ENCODE measurements around the gene ERBB4.

Gene ERBB4

GRCh38 chr2:212135739-212136138 is 402.9 kb downstream of the ERBB4 start:
- peak; percentile 0 to 5 for DNase-seq (ENCODE audit: low read depth in 2 of 2)
- no peak overlapping the region for H3K4me3 ChIP-seq (replicated peaks in 1 of 2; ENCODE audit: low read depth in 2 of 2, low read length in 2 of 2)
- TF ChIP-seq CTCF (IDR thresholded peaks at IDR 0.05; ENCODE audit: low read depth, low read length): no peak

- no peak for DNase-seq (ENCODE audit: low read depth in 2 of 2)
- H3K4me3 ChIP-seq (replicated peaks in 1 of 2; ENCODE audit: low read depth in 2 of 2, low read length in 2 of 2): no peak overlapping the region
- TF ChIP-seq CTCF (IDR thresholded peaks at IDR 0.05; ENCODE audit: low read depth, low read length): no peak
These were observed 405.3 kb downstream of the ERBB4 start for GRCh38 chr2:212133337-212133736.

DNA sequence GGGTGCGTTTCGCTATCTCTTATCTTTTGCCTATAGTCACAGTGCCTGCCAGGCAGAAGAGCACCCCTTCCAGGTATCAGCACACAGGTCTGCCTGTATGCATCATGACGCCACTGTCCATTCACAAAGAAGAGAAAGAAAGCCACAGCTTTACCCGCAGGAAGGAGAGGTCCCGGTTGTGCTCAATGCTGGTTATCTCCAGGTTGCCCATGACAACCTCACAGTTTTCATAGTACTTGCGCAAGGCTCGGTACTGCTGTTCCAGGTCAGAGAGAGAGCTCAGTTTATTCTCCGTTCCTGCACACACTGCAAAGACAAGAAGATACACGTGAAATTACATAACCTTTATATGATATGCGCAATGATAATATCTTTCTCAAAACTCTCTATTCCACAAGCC is 414.0 kb downstream of the ERBB4 start:
- peak overlapping the region in 1 of 2 donors; percentile 11 for H3K4me3 ChIP-seq (replicated peaks in 1 of 2; ENCODE audit: low read depth in 2 of 2, low read length in 2 of 2)
- peak; percentile 59 to 64 for DNase-seq (ENCODE audit: low read depth in 2 of 2)
- no peak for TF ChIP-seq CTCF (IDR thresholded peaks at IDR 0.05; ENCODE audit: low read depth, low read length)

- no peak overlapping the region for H3K4me3 ChIP-seq (replicated peaks in 1 of 2; ENCODE audit: low read depth in 2 of 2, low read length in 2 of 2)
- no peak for TF ChIP-seq CTCF (IDR thresholded peaks at IDR 0.05; ENCODE audit: low read depth, low read length)
- DNase-seq (ENCODE audit: low read depth in 2 of 2): no peak
These were observed 419.0 kb downstream of the ERBB4 start for GRCh38 chr2:212119591-212119990.

- DNase-seq (ENCODE audit: low read depth in 2 of 2): no peak
- H3K4me3 ChIP-seq (replicated peaks in 1 of 2; ENCODE audit: low read depth in 2 of 2, low read length in 2 of 2): no peak overlapping the region
- TF ChIP-seq CTCF (IDR thresholded peaks at IDR 0.05; ENCODE audit: low read depth, low read length): no peak
These were observed 420.7 kb downstream of the ERBB4 start for GRCh38 chr2:212117926-212118325.

DNA sequence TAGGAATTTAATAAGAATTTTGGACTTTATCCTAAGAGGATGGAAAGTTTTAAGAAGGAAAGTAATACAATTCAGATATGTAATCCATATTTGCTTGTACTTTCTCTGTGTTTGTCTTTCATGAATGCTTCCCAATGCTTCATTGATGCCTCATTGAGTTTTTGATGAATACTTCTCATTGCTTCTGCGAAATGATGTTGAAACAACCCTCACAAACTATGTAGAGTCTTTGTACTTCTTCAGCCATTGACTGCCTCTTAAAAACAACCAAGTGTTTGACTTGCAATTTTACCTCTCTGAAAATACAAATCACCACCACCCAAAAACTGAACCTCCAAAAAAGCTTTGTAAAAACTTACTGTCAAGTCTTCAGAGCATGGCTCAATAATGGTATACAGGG is 424.1 kb downstream of the ERBB4 start:
- TF ChIP-seq CTCF (IDR thresholded peaks at IDR 0.05; ENCODE audit: low read depth, low read length): no peak
- H3K4me3 ChIP-seq (replicated peaks in 1 of 2; ENCODE audit: low read depth in 2 of 2, low read length in 2 of 2): no peak overlapping the region
- no peak for DNase-seq (ENCODE audit: low read depth in 2 of 2)

GRCh38 chr2:212112401-212112800 is 426.2 kb downstream of the ERBB4 start:
- no peak for DNase-seq (ENCODE audit: low read depth in 2 of 2)
- H3K4me3 ChIP-seq (replicated peaks in 1 of 2; ENCODE audit: low read depth in 2 of 2, low read length in 2 of 2): no peak overlapping the region
- TF ChIP-seq CTCF (IDR thresholded peaks at IDR 0.05; ENCODE audit: low read depth, low read length): no peak

Data from cardiac fibroblast (primary cell).